ENCODE measurements around the gene FBXO44. TPM values are rescaled to one million over a fixed set of nuclear protein-coding genes. Genes with fewer than 3 reads are reported as not detected.

Gene FBXO44
- total RNA-seq, 4 donors from 2014 or later = 11.2 to 43.7 (median 15.0) TPM

GRCh38 chr1:11629184-11630016 lies 25.3 kb upstream of the FBXO44 start:
- Histone ChIP-seq H3K27ac (no peak overlapping the region), H3K36me3 (no peaks in the 10 kb centered on the region), H3K4me3 (no peak overlapping the region), H3K4me1 (no peaks in the 10 kb centered on the region), H3K9me3 (no peaks in the 10 kb centered on the region), H3K27me3 (no peaks in the 10 kb centered on the region)
- TF ChIP-seq, protein P1, sequence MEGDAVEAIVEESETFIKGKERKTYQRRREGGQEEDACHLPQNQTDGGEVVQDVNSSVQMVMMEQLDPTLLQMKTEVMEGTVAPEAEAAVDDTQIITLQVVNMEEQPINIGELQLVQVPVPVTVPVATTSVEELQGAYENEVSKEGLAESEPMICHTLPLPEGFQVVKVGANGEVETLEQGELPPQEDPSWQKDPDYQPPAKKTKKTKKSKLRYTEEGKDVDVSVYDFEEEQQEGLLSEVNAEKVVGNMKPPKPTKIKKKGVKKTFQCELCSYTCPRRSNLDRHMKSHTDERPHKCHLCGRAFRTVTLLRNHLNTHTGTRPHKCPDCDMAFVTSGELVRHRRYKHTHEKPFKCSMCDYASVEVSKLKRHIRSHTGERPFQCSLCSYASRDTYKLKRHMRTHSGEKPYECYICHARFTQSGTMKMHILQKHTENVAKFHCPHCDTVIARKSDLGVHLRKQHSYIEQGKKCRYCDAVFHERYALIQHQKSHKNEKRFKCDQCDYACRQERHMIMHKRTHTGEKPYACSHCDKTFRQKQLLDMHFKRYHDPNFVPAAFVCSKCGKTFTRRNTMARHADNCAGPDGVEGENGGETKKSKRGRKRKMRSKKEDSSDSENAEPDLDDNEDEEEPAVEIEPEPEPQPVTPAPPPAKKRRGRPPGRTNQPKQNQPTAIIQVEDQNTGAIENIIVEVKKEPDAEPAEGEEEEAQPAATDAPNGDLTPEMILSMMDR (IDR thresholded peaks at IDR 0.05) = no peak
- TF ChIP-seq POLR2A (IDR thresholded peaks at IDR 0.05) = no peak
- DNase-seq = no peak

- Histone ChIP-seq H3K27me3 (no peaks in the 10 kb centered on the region), H3K4me1 (no peaks in the 10 kb centered on the region), H3K36me3 (no peaks in the 10 kb centered on the region), H3K9me3 (no peaks in the 10 kb centered on the region), H3K27ac (no peak overlapping the region), H3K4me3 (no peak overlapping the region)
- no peak for DNase-seq
- TF ChIP-seq POLR2A (IDR thresholded peaks at IDR 0.05) = no peak
- TF ChIP-seq, protein P1 (IDR thresholded peaks at IDR 0.05) = no peak
Observed at GRCh38 chr1:11634365-11635192, 20.1 kb upstream of the FBXO44 start.

DNA sequence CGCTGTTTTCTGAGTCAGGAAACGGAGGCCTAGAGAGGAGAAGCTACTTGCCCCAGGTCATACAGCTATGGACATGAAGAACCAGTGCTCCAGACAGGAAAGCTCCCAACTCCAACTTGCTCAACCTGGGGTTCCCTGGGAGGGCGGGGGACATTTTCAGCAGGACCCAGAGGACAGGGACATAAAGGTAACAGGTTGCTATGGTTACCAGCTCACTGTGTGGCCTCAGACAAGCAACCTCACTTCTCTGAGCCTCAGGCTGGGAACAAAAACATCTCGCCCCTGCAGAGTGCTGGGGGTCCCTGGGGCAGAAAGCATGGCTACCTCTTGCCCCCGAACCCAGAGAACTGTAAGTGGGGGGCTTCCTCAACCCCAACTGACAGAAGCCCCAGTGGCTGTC lies 16.6 kb upstream of the FBXO44 start:
- Histone ChIP-seq H3K4me1 (no peaks in the 10 kb centered on the region), H3K27me3 (no peaks in the 10 kb centered on the region)
- TF ChIP-seq, protein P1 (IDR thresholded peaks at IDR 0.05) = no peak
- TF ChIP-seq POLR2A (IDR thresholded peaks at IDR 0.05) = no peak

DNA sequence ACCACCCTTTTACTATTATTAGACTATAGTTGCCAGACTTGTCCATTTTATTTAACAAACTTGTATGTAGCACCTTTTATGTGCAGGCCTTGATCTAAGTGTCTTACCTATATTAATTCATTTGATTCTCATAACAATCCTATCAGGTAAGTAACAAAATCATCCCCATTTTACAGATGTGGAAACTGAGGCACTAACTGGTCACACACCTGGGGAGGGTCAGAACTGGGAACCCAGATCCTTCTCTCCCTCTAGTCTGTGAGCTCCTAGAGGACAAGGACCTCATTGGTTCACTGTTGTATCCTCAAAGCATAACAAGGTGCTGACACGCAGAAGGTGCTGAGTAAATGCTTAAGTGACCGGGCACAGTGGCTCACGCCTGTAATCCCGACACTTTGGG lies 15.3 kb upstream of the FBXO44 start:
- Histone ChIP-seq H3K27me3 (no peaks in the 10 kb centered on the region), H3K27ac (no peak overlapping the region), H3K9me3 (no peaks in the 10 kb centered on the region), H3K4me3 (no peak overlapping the region), H3K36me3 (no peaks in the 10 kb centered on the region), H3K4me1 (no peaks in the 10 kb centered on the region)
- no peak for TF ChIP-seq POLR2A (IDR thresholded peaks at IDR 0.05)
- TF ChIP-seq, protein P1 (IDR thresholded peaks at IDR 0.05) = no peak
- no peak for DNase-seq

More for the DNA sequence above, 16.6 kb upstream of the FBXO44 start:
- H3K36me3 ChIP-seq = no peaks in the 10 kb centered on the region
- H3K4me3 ChIP-seq = no peak overlapping the region
- no peak overlapping the region for H3K27ac ChIP-seq
- DNase-seq = no peak
- no peaks in the 10 kb centered on the region for H3K9me3 ChIP-seq

DNA sequence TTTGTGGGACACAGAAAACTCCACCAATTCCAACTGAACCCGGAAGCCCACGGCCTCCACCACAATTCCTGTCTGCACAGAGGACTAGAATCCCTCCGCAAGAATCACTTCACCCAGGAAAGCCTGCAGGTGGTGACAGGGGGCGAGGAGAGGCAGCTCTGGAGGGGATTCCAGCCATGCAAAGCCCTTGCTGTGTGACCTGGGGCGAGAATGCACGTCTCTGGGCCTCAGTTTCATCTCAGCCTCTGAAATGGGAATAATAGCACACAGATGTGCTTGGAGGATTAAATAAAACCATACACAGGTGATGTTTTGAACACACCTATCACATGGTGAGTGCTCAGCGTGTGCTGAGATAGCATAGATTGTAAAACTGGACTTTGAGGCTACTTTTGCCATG lies 14.6 kb upstream of the FBXO44 start:
- DNase-seq = no peak
- Histone ChIP-seq H3K27me3 (no peaks in the 10 kb centered on the region), H3K4me3 (no peak overlapping the region), H3K4me1 (no peaks in the 10 kb centered on the region), H3K36me3 (no peaks in the 10 kb centered on the region), H3K27ac (no peak overlapping the region), H3K9me3 (no peaks in the 10 kb centered on the region)
- no peak for TF ChIP-seq POLR2A (IDR thresholded peaks at IDR 0.05)
- TF ChIP-seq, protein P1 (IDR thresholded peaks at IDR 0.05) = no peak
